HG03060 (cell line): Measurements from ENCODE around the gene ROBO2.
"Not testable (repeated sequence)": the region's sequence is repeated elsewhere in the genome, so short reads cannot be mapped to it uniquely, and the experiment has no call there.

ENCODE experiments used
- ATAC-seq: cut with Tn5 transposase; IDR thresholded peaks from one replicate; pipeline ENCODE4 v1.9.1; 2021; ENCODE audit warnings: low read depth, moderate number of reproducible peaks; ENCODE audit not compliant: unreplicated experiment

ROBO2 gene

DNA sequence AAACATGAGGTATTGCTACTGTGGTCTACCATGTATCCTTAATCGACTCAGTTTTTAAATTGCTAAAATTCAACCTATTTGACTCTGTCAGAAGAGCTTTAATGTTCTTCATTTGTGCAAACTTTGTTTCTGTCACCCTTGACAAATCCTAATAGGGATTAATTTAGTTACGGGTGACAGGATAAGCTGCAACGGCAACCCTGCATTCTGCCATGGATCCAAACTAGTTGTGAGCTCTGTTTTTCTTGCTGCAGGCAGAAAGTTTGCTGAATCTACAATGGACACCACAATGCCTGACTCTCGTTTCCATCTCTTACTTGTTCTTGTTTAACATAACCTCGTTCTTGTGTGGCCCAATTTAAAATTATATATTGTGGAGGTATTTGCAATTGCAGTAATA lies 352.3 kb downstream of the ROBO2 start:
- no peak for ATAC-seq

DNA sequence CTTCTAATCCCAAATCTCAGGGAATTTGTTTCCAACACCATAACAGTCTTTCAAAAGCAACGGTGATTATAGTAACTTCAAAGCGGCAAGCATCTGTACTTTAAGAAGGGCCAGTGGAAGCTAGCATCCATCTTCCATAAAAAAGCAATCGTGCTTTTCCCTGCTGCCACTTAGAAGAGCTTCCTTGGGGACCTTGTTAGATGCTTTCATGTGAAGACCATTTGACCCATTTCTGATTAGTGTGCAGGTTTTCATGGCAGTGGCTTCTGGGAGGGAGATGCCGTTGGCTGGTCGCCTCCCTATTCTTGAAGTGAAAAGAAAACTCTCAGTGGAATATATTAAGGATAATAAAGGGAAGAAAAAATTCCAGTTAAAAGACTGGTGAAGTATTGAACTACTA lies 354.1 kb downstream of the ROBO2 start:
- no peak for ATAC-seq

DNA sequence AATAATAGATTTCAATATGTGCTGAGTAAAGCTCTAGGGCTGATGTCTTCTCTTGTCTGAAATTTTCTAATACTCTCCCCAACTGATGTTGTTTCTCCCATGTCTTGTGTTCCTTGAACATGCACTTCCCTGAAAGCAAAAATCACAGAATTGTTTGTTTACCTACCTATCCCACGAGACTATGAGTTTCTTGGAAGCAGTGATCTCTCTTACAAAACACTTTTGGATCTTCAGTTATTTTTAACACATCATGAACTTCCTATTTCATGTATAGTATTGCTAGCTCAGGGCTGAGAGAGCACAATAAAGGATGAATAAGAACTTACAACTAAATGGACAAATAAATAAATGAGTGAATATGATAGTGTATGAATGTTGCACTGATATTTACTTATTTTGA lies 365.0 kb downstream of the ROBO2 start:
- no peak for ATAC-seq

DNA sequence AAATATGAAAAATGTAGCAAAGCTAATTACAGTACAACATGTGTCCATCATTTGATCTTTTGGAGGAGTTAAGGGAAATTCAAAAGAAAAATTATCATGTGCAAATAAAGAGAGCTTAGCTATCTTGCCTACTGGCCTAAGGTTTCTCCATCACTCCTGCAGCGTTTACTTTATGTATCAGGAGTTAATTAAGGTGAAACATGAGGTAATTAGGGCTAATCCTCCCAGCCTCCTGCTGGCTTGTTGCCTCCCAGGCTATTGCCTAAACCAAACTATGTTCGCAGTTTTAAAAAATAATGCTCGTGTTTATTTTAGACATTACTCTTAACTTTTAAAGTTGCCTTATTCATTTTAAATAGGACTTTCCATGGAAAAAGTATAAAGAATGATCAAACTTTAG lies 367.5 kb downstream of the ROBO2 start:
- no peak for ATAC-seq

DNA sequence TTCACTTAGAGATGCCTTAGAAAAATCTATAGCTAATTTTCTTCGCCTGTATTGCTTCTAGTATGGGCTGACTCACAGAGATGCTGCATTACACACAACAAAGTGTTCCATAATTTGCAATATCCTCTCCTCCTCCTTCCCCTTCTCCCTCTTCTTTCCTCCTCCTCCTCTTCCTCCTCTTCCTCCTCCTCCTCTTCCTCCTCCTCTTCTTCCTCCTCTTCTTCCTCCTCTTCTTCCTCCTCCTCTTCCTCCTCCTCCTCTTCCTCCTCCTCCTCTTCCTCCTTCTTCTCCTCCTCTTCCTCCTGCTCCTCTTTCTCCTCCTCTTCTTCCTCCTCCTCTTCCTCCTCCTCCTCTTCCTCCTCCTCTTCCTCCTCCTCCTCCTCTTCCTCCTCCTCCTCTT lies 370.4 kb downstream of the ROBO2 start:
- ATAC-seq, result not testable (repeated sequence)

DNA sequence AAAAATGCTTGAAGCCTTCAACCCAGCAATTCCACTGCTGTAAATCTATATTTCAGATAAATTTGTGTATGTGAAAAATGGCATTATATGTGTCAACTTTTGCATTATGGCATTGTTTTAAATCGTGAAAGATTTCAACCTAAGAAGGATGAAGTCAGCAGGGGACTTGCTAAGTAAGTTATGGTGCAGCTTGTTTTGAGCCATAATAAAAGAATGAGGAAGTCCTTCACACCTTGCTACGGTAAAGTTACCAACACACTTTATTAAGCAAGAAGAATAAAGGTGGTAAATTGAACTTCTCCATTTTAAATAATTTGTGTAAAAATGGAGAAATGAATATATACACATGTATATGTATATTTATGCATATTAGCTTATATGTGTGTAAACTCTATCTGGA lies 371.4 kb downstream of the ROBO2 start:
- ATAC-seq, result no peak

DNA sequence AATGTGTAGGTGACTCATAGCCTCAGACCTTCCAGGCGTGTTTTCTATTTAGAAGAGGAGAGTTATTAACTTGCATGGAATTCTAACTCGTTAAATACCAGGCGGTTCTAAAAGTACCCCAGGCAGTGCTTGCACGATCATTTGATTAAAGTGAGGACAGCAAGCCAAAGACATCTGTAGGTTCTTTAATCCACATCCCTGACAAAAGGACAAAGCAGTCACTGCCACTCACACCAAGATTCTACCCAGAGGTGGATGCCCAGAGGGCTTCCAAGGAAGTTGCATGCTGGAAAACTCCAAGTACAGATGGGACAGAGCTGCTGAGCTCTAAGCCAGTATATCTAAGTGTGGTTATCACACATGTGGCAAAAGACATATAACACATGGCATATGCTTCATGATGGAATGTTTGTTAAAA lies 372.1 kb downstream of the ROBO2 start:
- no peak for ATAC-seq

DNA sequence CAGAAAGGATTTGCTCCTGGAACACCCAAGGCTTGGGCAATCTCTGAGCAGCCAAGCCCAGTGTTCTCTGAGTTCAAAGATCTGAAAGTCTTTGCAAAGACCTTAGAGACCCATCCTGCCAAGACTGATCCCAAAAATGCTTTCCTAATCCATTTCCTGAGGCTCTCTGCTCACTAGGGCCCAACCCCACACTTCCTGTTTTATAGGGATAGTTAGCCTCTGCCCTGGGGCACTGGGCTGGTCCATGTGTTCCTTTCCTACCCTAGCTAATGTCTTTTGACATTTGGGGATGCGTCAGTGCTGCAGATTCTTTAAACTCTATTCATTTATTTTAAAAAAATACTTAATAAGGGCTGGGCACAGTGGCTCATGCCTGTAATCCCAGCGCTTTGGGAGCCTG lies 372.7 kb downstream of the ROBO2 start:
- ATAC-seq, result no peak

DNA sequence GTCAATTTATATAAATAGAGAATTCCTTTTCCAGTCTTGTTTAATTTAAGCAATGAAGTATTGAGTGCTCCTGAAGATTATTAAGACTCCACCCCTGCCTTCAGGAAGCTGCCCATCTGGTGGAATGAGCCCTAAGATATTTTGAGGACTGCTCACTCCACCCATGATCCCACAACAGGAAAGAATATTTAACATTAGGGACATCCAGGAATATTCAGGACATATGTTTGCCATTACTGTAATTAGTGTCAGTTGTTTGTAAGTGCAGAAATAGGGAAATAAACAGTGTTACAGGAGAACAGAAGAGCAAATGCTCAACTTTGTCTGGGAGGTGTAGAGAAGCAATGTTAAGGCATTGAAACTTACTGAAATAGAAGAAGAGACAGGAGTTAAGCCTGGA lies 375.0 kb downstream of the ROBO2 start:
- no peak for ATAC-seq

DNA sequence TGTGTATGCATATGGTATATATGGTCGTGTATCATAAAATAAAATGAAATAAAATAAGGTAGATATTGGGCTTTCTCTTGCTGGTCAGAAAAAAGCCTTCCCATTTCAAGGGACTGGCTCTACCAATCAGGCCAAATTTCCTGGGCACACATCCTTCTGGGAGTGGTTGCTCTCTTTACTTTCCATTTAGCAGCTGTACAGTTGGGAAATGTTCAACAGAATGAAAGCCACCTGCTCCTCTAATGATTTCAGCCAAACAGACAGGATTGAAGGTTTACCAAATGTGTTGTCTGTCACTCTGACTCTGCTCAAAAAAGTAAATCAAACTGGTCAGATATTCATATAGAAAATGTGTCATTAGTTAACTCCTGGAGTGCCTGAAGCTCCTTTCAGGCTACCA lies 380.4 kb downstream of the ROBO2 start:
- no peak for ATAC-seq

DNA sequence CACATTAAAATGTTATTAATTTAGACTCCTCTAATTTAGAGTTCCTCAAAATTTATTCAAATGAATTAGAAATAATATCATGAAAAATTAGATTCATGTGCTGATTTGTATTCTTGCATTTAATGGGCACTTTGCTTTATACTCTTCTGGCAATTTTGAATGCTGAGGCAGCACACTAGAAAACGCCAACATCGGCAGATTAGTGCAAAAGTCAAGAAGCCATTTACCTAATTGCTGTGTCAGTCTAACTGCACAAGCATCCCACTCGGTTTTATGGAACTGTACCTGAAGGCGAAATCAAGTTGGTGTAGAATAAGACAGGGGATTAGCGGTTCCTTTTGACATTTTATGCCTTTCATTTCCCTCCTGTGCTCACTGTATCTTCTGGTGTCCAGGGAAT lies 382.0 kb downstream of the ROBO2 start:
- no peak for ATAC-seq

DNA sequence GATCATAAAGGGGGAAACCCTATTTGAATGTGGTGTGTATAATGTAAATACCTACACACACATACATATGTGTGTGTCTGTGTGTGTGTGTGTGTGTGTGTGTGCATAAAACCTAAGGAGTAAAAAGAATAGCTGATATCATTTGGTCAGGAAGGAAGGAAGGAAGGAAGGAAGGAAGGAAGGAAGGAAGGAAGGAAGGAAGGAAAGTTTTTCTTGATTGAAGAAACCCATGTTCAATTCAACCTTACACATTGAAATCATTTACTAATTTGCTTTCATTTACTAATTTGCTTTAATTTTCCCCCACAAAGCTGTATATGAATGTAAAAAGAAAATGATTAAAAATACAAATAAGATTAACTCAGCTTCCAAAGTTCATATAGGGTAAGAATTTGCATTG lies 386.6 kb downstream of the ROBO2 start:
- ATAC-seq, result no peak

DNA sequence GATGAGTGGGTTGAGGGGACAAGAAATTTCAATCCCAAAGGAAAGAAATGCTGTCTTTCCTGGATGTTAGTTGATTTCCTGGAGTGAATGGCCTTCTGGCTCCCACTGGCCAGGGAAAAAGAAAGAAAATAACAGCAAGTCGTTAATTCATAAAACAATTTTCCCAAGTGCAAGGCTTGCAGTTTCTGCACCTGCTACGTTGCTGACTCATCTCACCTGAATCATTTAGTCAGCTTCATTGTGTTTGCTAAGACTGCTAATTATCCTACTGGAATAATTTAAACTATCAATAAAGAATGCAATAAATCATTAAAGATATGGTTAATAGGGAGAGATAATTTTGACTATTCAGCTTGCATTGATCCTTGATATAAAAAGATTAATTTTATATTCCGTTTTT lies 387.6 kb downstream of the ROBO2 start:
- ATAC-seq, result no peak

DNA sequence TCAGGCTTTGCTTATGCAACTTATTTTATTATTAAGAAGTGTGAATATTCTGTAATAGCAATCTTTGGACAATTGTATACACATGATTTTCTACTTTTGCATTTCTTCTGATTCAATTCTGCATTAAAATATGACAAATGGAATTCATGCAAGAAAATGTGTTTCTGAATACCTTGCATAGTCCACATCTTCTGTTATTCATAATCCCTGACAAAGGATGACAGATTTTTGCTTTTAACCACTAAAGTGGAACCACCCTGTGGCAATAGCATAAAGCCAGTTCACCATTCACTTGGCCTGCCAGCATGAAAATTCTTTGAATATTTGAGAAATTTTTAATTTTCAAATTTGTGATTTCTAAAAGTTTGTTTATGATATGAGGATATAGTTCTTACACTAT lies 397.0 kb downstream of the ROBO2 start:
- no peak for ATAC-seq

DNA sequence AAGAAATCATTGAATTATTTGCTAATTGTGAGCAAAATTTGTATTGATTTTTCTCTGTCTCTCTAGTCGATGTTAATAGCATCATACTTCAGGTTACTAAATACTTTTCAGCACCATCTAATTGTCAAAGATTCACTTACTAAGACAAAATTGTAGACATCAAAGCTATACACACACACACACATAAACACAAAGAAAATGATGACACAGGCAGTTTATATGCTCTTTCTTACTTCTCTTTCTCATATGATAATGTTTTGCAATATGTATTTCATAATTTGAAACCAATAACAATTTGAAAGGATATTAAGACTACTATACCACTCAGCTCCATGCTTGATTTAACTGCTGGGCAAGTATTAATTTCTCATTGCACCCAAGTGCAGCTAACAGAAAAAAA lies 406.2 kb downstream of the ROBO2 start:
- ATAC-seq, result no peak

DNA sequence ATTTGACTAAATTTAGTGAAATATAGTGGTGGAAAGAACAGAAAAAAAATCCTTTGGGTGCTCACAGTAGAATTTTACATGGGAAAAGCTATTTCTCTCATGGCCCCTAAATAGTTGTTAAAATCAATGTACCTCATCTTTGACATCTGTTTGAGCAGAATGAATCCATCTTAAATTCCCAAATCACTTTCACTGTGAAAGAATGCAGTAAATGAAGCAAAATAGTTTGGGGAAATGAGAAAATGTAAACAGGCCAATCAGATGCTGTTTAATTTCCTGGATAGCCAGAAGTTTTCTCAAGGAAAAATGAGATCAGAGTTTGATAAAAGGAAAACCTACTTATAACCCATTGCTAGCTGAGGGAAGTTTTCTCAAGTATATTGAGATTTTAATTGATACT lies 406.9 kb downstream of the ROBO2 start:
- ATAC-seq, result no peak

DNA sequence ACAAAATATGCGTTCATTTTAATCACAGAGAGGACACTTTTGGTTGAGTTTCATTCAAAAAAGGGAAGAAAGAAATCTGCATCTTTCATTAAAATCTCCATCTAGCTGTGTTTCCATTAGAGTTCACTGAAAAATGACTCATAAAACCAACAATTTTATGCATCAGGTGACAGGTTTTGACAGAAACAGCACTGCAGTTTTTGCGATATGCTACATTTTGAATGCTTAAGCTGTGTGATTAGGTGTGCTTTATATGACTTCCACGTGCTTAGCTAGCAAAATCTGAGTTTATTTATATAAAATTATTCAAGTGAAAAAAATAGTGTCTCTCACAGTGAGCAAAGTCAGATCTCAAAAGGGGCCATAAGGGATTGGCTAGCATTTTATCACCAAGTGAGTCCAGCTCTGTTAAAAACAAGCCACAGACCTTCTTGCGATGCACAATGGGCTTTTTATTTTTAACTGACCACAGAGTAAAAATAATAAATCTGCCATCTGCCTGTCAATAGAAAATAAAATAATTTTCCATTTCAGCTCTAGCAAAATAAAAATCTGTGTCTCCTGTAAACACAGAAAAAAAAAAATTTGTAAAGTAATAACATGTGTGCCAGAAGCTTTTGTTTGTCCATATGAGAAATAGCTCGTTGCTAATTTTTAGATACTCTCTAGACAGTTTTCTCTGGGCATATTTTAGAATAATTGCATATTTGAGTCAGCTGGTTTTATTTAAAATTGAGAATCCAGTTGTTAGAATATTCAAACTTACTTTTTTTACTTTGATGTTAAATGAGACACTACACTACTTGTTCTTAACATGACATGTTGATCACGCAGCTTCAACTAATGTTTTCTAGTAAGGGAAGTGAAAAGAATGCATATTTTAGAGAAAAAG lies 409.8 kb downstream of the ROBO2 start:
- no peak for ATAC-seq

DNA sequence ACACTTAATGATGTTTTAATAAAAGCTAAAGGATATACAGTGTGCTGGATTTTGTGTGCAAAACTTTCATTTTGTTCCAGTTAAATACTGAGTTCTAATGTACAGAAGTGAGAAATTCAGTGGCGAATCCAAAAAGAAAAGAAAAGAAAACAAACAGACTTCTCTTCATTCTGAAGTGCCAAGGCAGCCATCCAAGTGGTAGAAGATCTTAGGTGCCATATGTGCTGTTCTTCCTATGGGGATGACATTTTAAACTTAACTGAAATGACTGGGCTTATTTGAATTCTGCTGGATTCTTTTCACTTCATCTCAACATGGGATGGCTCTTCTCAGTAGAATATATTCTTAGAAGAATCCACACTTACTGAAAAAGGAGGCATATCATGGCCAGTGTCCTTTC lies 416.5 kb downstream of the ROBO2 start:
- no peak for ATAC-seq

DNA sequence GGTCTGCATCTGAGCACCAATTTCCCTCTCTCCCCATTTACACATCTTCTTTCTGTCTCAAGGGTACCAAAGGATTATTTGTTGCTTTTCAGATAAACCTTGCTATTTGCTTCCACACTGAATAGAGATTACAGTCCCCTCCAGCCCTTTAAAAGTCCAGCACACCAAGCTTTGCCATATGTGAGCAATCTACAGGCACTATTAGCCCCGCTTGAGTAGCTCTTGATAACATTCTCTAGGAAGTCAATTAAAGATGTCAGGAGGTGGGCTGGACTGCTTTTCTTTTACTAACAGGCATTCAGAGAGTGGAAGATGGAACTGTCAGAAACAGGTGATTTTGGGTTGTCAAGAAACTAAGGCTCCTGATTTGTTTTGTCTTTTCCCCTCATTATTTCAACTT lies 417.0 kb downstream of the ROBO2 start:
- ATAC-seq, result no peak

DNA sequence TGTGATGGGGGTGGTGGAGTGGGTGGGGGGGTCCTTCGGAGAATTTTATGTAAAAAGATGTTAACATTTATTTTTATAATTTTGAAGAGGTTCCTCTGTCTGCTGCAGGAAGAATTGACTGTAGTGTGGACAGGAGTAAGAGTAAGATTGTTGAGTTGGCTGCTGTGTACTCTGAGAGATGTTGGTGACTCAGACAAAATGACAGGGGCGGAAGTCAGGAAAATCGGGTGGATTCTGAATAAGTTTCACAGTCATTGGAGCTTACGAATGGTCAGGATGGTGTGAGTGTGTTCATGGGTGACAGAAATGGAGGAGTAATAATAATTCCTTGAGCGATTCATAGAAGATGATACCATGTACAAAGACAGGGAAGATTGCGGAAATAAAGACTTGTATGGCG lies 420.0 kb downstream of the ROBO2 start:
- no peak for ATAC-seq

DNA sequence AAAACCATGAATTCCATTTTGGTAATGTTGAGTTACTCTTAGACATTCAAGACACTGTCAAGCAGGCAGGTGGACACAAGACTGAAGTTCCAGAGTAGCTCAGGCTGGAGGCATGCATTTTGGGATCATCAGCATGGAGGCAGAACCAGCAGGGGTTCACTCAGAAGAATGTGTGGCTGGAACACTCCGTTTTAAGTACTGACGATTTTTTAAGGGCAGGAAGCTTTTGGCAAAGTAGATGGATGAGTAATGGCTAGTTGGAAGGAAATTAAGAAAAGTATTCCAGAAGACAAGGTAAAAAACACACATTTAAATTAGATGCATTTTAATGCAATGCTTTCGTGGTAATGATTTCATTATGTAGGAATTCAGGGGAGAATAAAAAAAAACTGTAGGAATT lies 420.4 kb downstream of the ROBO2 start:
- ATAC-seq, result no peak

DNA sequence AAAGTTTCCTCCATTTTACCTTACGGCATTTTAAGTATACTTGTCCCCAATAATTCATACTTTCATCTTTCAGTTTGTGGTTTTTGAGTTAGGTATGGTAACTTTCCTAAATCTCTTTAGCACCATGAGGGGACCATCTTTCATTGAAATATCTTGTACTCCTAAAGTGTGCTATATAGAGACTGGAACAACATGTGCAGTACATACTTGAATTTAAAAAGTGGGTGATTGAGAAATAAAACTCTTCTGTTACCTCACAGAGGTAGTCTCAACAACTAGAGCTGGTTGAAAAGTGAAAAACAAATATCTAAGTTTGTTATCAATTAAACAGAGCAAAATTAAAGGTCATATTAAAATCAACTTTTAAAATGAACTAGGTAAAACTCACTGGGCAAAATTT lies 423.1 kb downstream of the ROBO2 start:
- ATAC-seq, result no peak
